Upper lobe of left lung (tissue), 6 donors: Measurements from ENCODE around the gene PLIN3. TPM values are rescaled to one million over a fixed set of nuclear protein-coding genes. Genes with fewer than 3 reads are reported as not detected.

Source experiments
- ATAC-seq, 2 donors: fragments of 200-7000 bp; cut with Tn5 transposase; one replicate each; pipeline ENCODE4 v1.9.1; 2022; ENCODE audit warnings: mild to moderate bottlenecking in 2 of 2, moderate library complexity in 2 of 2; ENCODE audit not compliant: low FRiP score in 2 of 2
- DNase-seq, 2 donors: peaks; one replicate each; pipeline ENCODE4 v3.0.0-alpha.2; 2019 to 2020
- H3K27ac ChIP-seq, 4 donors: fragments of 200-600 bp; sonication (generic); one replicate each; pipeline ENCODE4 v1.5.1; 2016 to 2019
- H3K27me3 ChIP-seq, 4 donors: fragments of 200-600 bp; sonication (generic); one replicate each; pipeline ENCODE4 v1.5.1; 2017 to 2019
- H3K36me3 ChIP-seq, 4 donors: fragments of 200-600 bp; sonication (generic); one replicate each; pipeline ENCODE4 v1.5.1; 2016 to 2019
- H3K4me1 ChIP-seq, 4 donors: fragments of 200-600 bp; sonication (generic); one replicate each; pipeline ENCODE4 v1.5.1; 2018 to 2019
- H3K4me3 ChIP-seq, 4 donors: fragments of 200-600 bp; sonication (generic); one replicate each; pipeline ENCODE4 v1.5.1; 2017 to 2019; ENCODE audit warnings: mild to moderate bottlenecking in 2 of 4, moderate library complexity in 1 of 4
- H3K9me3 ChIP-seq, 4 donors: fragments of 200-600 bp; sonication (generic); one replicate each; pipeline ENCODE4 v1.5.1; 2018 to 2019
- EP300 ChIP-seq, 4 donors: sonication (generic); formaldehyde crosslinking; IDR thresholded peaks; one replicate each; pipeline ENCODE4 v1.5.1; 2017; ENCODE audit warnings: antibody characterized with exemption in 4 of 4, control low read depth in 2 of 4
- POLR2A ChIP-seq, 4 donors: fragments of 450-650 bp; IDR thresholded peaks; one replicate each; pipeline ENCODE4 v1.5.1; 2016 to 2017; ENCODE audit warnings: antibody characterized with exemption in 4 of 4, mild to moderate bottlenecking in 2 of 4
- POLR2AphosphoS5 ChIP-seq, 2 donors: sonication (generic); formaldehyde crosslinking; IDR thresholded peaks; one replicate each; pipeline ENCODE4 v1.5.1; 2017; ENCODE audit warnings: antibody characterized with exemption in 2 of 2
- WGBS, 2 donors: methylation state at CpG; one replicate each; pipeline ENCODE4 v1.1.5; 2017 to 2018; 5-methylcytosine and 5-hydroxymethylcytosine counted together
- total RNA-seq, 6 donors: library from RNA; depleted of rRNA in 4 of 6; stranded (reverse); fragments of >200 nt in 4 of 6; gene quantifications; one replicate each; pipeline versions ENCODE4 v1.1.0 to v1.2.1, GENCODE V29; 2016 to 2021
- TF ChIP-seq, protein P1 (sequence below), 6 experiments: fragments of 450-650 bp in 4 of 6; fragments of 200-600 bp in 2 of 6; sonication (generic) in 2 of 6; IDR thresholded peaks; one replicate each; pipeline ENCODE4 v1.5.1; 2016 to 2019; ENCODE audit warnings: antibody characterized with exemption in 6 of 6
- donor health status: DM: no; HTN: no; CAD: no; lungs with moderate emphysema.
- donor health status: DM: no; HTN: yes; CAD: no; lungs with severe emphysema.

The PLIN3 gene
- total RNA-seq, result 10 to 100 TPM; 29.3 to 55.1 (median 38.4) TPM

- peak within 1 kb of the TSS; percentile 60 to 83 (median 67) for H3K4me3 ChIP-seq
- no peaks in the 10 kb centered on the region for H3K27me3 ChIP-seq
- ATAC-seq, result peak; percentile 98 to 99
- peak within 1 kb of the TSS; percentile 82 to 95 (median 92) for H3K27ac ChIP-seq
- 6 to 11% methylated on average over 14 to 37 of the region's 46 CpGs for WGBS, 2 donors
- H3K4me1 ChIP-seq, result peaks cover 5 to 19% (median 9%) of the 10 kb centered on the region in 4 donors
- peak; percentile 96 to 97 for DNase-seq
- TF ChIP-seq EP300 (IDR thresholded peaks at IDR 0.05), result no peak
- peak in 1 of 4 donors; percentile 64 for TF ChIP-seq POLR2A (IDR thresholded peaks at IDR 0.05)
- TF ChIP-seq POLR2AphosphoS5 (IDR thresholded peaks at IDR 0.05), result peak; percentile 63 to 64
- H3K9me3 ChIP-seq, result no peaks in the 10 kb centered on the region
- peaks cover 0 to 4% (median 0%) of the 10 kb centered on the region in 4 donors for H3K36me3 ChIP-seq
These were observed at the start of gene PLIN3 for GRCh38 chr19:4867534-4868285. TSS of gene PLIN3 (minus strand) at chr19:4867667. CDS start at chr19:4861394, 6,273 bp downstream.

GRCh38 chr19:4916292-4917082 lies 49.0 kb upstream of the PLIN3 start:
- 60 to 63% methylated on average over 40 of the region's 41 CpGs for WGBS, 2 donors
- TF ChIP-seq POLR2A (IDR thresholded peaks at IDR 0.05), result peak in 2 of 4 donors; percentile 23 to 47
- TF ChIP-seq EP300 (IDR thresholded peaks at IDR 0.05), result no peak
- no peak for TF ChIP-seq POLR2AphosphoS5 (IDR thresholded peaks at IDR 0.05)
- TF ChIP-seq, protein P1, sequence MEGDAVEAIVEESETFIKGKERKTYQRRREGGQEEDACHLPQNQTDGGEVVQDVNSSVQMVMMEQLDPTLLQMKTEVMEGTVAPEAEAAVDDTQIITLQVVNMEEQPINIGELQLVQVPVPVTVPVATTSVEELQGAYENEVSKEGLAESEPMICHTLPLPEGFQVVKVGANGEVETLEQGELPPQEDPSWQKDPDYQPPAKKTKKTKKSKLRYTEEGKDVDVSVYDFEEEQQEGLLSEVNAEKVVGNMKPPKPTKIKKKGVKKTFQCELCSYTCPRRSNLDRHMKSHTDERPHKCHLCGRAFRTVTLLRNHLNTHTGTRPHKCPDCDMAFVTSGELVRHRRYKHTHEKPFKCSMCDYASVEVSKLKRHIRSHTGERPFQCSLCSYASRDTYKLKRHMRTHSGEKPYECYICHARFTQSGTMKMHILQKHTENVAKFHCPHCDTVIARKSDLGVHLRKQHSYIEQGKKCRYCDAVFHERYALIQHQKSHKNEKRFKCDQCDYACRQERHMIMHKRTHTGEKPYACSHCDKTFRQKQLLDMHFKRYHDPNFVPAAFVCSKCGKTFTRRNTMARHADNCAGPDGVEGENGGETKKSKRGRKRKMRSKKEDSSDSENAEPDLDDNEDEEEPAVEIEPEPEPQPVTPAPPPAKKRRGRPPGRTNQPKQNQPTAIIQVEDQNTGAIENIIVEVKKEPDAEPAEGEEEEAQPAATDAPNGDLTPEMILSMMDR (IDR thresholded peaks at IDR 0.05), result no peak
- ATAC-seq, result no peak
- H3K9me3 ChIP-seq, result no peaks in the 10 kb centered on the region
- H3K27me3 ChIP-seq, result no peaks in the 10 kb centered on the region
- H3K27ac ChIP-seq, result peak overlapping the region; percentile 54 to 86 (median 78)
- peak; percentile 26 to 85 for DNase-seq
- H3K4me3 ChIP-seq, result peak overlapping the region in 3 of 4 donors; percentile 31 to 46 (median 45)
- H3K36me3 ChIP-seq, result no peaks in the 10 kb centered on the region
- peaks cover 2 to 24% (median 9%) of the 10 kb centered on the region in 4 donors for H3K4me1 ChIP-seq

GRCh38 chr19:4914736-4915501 lies 47.5 kb upstream of the PLIN3 start:
- H3K4me1 ChIP-seq, result peaks cover 15 to 37% (median 21%) of the 10 kb centered on the region in 4 donors
- WGBS, 2 donors, result 71 to 77% methylated on average over 18 to 23 of the region's 23 CpGs
- no peaks in the 10 kb centered on the region for H3K27me3 ChIP-seq
- DNase-seq, result peak in 1 of 2 donors; percentile 71
- H3K36me3 ChIP-seq, result no peaks in the 10 kb centered on the region
- TF ChIP-seq POLR2AphosphoS5 (IDR thresholded peaks at IDR 0.05) (no peak), POLR2A (IDR thresholded peaks at IDR 0.05) (no peak), EP300 (IDR thresholded peaks at IDR 0.05) (no peak)
- TF ChIP-seq, protein P1 (IDR thresholded peaks at IDR 0.05), result no peak
- peak overlapping the region in 3 of 4 donors; percentile 54 to 86 (median 85) for H3K27ac ChIP-seq
- peak; percentile 5 to 73 for ATAC-seq
- no peaks in the 10 kb centered on the region for H3K9me3 ChIP-seq
- peak overlapping the region in 3 of 4 donors; percentile 31 to 46 (median 45) for H3K4me3 ChIP-seq

DNA sequence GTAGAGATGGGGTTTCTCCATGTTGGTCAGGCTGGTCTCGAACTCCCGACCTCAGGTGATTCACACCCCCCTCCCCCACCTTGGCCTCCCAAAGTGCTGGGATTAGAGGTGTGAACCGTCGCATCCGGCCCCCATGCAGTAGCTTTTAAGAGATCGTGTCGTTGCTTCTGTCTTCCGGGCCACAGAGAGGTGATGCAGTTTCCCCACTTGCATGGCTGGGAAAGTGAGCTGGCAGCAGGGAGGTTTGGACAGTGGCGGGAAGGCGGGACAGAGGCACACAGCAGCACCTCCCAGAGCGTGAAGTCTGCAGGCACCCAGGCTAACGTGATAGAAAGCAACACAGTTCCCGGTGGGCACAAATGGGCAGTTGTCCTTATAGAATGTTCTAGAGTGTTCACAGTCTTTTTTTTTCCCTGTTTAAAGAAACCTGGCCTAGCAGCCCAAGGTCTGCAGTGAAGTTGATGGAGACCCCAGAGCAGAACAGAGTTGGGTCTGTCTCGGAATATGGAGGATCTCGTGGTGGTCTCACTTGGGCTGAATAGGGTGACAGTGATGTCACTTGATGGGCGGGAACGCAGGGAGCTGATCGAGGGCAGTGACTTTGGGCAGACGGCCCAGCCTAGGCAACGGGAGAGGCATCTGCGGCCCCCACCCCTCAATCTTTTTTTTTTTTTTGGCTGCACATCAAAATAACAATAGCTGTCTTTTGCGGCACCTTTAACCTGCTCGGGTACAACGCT lies 46.7 kb upstream of the PLIN3 start:
- peak overlapping the region in 1 of 4 donors; percentile 85 for H3K27ac ChIP-seq

More for the DNA sequence above, 46.7 kb upstream of the PLIN3 start:
- Histone ChIP-seq H3K4me1 (peaks cover 21 to 45% (median 26%) of the 10 kb centered on the region in 4 donors), H3K36me3 (no peaks in the 10 kb centered on the region), H3K4me3 (peak overlapping the region in 2 of 4 donors; percentile 45 to 46), H3K27me3 (peaks cover 0 to 4% (median 2%) of the 10 kb centered on the region in 4 donors), H3K9me3 (no peaks in the 10 kb centered on the region)
- ATAC-seq, result no peak
- WGBS, 2 donors, result 80 to 83% methylated on average over 24 of the region's 24 CpGs
- no peak for TF ChIP-seq POLR2A (IDR thresholded peaks at IDR 0.05)
- TF ChIP-seq POLR2AphosphoS5 (IDR thresholded peaks at IDR 0.05), result no peak
- TF ChIP-seq EP300 (IDR thresholded peaks at IDR 0.05), result no peak
- TF ChIP-seq, protein P1 (IDR thresholded peaks at IDR 0.05), result no peak
- no peak for DNase-seq
